ENCODE data around the gene RUSF1.
"Not testable (repeated sequence)": the region's sequence is repeated elsewhere in the genome, so short reads cannot be mapped to it uniquely, and the experiment has no call there.

Gene RUSF1

DNA sequence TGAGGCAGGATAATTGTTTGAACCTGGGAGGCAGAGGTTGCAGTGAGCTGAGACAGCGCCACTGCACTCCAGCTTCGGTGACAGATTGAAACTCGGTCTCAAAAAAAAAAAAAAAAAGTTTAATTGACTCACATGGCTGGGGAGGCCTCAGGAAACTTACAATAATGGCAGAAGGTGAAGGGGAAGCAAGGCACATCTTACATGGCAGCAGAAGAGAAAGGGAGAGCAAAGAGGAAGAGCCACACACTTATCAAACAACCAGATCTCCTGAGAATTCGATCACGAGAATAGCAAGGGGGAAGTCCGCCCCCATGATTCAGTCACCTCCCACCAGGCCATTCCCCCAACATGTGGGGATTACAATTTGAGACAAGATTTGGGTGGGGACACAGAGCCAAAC, 62.3 kb downstream of the RUSF1 start:
- DNase-seq = not testable (repeated sequence)

DNA sequence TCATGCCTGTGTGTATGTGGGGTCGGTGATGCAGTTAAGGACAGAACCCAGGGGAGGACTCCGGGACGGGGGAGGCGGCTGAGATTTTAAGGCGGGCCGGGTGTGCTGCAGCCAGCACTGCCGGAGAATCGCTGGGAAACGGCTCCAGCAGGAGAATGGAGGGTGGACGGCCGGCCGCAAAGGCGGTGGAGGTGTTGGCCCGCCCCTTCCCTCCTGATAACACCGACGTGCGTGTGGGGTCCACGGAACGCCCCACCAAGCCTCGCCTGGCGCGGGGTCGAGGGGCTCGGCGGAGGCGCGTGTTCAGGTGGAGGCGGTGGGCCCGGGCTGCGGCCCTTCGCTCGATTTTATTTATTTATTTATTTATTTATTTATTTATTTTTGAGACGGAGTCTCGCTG, 66.2 kb downstream of the RUSF1 start:
- DNase-seq = no peak

DNA sequence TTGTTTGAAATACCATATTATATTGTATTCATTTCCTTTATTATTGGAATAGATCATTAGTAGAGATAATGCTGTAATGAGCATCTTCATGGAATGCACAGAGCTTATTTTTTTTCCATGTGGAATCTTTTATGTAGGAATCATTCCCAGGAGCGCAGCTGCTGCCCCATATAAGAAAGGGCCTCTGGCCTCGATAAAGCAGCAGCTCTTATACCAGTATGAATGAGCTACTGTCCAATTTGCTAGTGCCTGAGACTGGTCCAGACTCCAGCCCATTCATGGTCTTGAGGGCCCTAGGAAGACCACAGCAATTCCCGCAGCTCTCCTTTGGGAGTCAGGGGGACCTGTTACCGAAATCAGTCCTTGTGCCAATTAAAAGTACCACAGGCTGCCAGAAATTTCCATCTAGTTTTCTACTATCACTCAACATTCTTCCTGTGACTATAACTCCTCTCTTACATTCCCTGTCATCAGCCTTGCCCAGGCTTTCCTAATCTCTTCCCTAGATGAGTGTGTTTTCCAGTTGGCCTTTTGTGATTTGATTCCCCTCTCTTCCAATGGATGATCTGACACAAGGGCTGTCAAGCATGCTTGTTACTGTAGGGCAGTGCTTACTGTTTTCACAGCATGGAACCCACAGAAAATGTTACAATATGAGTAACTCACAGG, 67.5 kb downstream of the RUSF1 start:
- DNase-seq = no peak

DNA sequence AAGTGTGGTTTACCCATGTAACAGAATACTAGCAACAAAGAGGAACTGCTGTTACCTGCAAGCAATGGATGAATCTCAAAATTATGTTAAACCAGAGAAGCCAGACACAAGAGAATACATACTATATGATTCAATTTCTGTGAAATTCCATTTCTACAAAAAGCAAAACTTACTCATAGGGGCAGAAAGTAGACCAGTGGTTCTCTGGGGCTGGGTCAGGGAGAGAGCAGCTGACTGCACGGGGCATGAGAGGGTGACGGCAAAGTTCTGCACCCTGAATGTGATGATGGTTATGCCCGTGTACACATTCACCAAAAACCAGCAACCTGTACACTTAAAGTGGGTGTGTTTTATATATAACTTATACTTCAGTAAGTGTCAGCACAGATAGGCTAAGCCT, 68.7 kb downstream of the RUSF1 start:
- no peak for DNase-seq
